Measurements from ENCODE around the gene PHKA1. TPM values are rescaled to one million over a fixed set of nuclear protein-coding genes. Genes with fewer than 3 reads are reported as not detected.
"Not testable (repeated sequence)": the region's sequence is repeated elsewhere in the genome, so short reads cannot be mapped to it uniquely, and the experiment has no call there.

PHKA1 gene
- total RNA-seq, 1 donor from 2014 or later = 6.4 TPM

- Histone ChIP-seq H3K27me3 (ENCODE audit: control insufficient read depth, insufficient read depth, low read length) (no peaks in the 10 kb centered on the region), H3K36me3 (ENCODE audit: control insufficient read depth, insufficient read depth, low read length) (no peaks in the 10 kb centered on the region), H3K4me3 (ENCODE audit: low read depth, low read length) (no peak overlapping the region)
- TF ChIP-seq CTCF (IDR thresholded peaks at IDR 0.05; ENCODE audit: insufficient read depth, low read length, poor library complexity, severe bottlenecking) = no peak
- no peak for DNase-seq (ENCODE audit: low read depth)
Observed at GRCh38 chrX:72676465-72676864, 37.6 kb downstream of the PHKA1 start.

DNA sequence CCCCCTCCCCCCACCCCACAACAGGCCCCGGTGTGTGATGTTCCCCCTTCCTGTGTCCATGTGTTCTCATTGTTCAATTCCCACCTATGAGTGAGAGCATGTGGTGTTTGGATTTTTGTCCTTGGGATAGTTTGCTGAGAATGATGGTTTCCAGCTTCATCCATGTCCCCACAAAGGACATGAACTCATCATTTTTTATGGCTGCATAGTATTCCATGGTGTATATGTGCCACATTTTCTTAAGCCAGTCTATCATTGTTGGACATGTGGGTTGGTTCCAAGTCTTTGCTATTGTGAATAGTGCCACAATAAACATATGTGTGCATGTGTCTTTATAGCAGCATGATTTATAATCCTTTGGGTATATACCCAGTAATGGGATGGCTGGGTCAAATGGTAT is 40.2 kb downstream of the PHKA1 start:
- not testable (repeated sequence) for DNase-seq (ENCODE audit: low read depth); H3K27me3 ChIP-seq (ENCODE audit: control insufficient read depth, insufficient read depth, low read length); H3K4me3 ChIP-seq (ENCODE audit: low read depth, low read length); H3K36me3 ChIP-seq (ENCODE audit: control insufficient read depth, insufficient read depth, low read length)

GRCh38 chrX:72669508-72669907 is 44.6 kb downstream of the PHKA1 start:
- H3K27me3 ChIP-seq (ENCODE audit: control insufficient read depth, insufficient read depth, low read length); H3K4me3 ChIP-seq (ENCODE audit: low read depth, low read length); H3K36me3 ChIP-seq (ENCODE audit: control insufficient read depth, insufficient read depth, low read length); DNase-seq (ENCODE audit: low read depth): not testable (repeated sequence)

DNA sequence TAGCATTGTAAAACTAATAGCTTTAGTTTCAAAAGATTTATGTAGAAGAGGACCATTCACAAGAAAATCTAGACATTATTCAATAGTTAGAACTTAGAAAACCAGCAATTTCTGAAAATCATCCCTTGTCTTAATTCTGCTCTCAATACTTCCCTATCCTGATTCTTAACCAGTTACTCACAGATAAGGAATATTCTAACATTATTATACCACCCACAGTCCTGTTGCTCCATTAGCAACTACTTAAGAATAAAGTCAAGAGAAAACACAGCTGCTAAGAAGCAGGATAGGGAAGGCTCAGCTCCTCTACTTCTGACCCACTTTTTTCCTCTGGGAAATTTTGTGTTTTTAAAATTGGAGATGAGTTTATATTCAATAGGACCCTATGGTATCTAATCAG is 47.7 kb downstream of the PHKA1 start:
- no peak overlapping the region for H3K4me3 ChIP-seq (ENCODE audit: low read depth, low read length)
- no peak for TF ChIP-seq CTCF (IDR thresholded peaks at IDR 0.05; ENCODE audit: insufficient read depth, low read length, poor library complexity, severe bottlenecking)
- H3K36me3 ChIP-seq (ENCODE audit: control insufficient read depth, insufficient read depth, low read length) = no peaks in the 10 kb centered on the region
- no peak for DNase-seq (ENCODE audit: low read depth)
- no peaks in the 10 kb centered on the region for H3K27me3 ChIP-seq (ENCODE audit: control insufficient read depth, insufficient read depth, low read length)

- no peaks in the 10 kb centered on the region for H3K27me3 ChIP-seq (ENCODE audit: control insufficient read depth, insufficient read depth, low read length)
- TF ChIP-seq CTCF (IDR thresholded peaks at IDR 0.05; ENCODE audit: insufficient read depth, low read length, poor library complexity, severe bottlenecking) = no peak
- no peak overlapping the region for H3K4me3 ChIP-seq (ENCODE audit: low read depth, low read length)
- no peak for DNase-seq (ENCODE audit: low read depth)
- no peaks in the 10 kb centered on the region for H3K36me3 ChIP-seq (ENCODE audit: control insufficient read depth, insufficient read depth, low read length)
Observed at GRCh38 chrX:72663737-72664136, 50.4 kb downstream of the PHKA1 start.

- no peak for TF ChIP-seq CTCF (IDR thresholded peaks at IDR 0.05; ENCODE audit: insufficient read depth, low read length, poor library complexity, severe bottlenecking)
- Histone ChIP-seq H3K36me3 (ENCODE audit: control insufficient read depth, insufficient read depth, low read length) (no peaks in the 10 kb centered on the region), H3K4me3 (ENCODE audit: low read depth, low read length) (no peak overlapping the region), H3K27me3 (ENCODE audit: control insufficient read depth, insufficient read depth, low read length) (no peaks in the 10 kb centered on the region)
- DNase-seq (ENCODE audit: low read depth) = no peak
Observed at GRCh38 chrX:72662020-72662747, 51.9 kb downstream of the PHKA1 start.

- no peak for DNase-seq (ENCODE audit: low read depth)
- Histone ChIP-seq H3K36me3 (ENCODE audit: control insufficient read depth, insufficient read depth, low read length) (no peaks in the 10 kb centered on the region), H3K4me3 (ENCODE audit: low read depth, low read length) (no peak overlapping the region), H3K27me3 (ENCODE audit: control insufficient read depth, insufficient read depth, low read length) (no peaks in the 10 kb centered on the region)
- TF ChIP-seq CTCF (IDR thresholded peaks at IDR 0.05; ENCODE audit: insufficient read depth, low read length, poor library complexity, severe bottlenecking) = no peak
Observed at GRCh38 chrX:72659723-72660122, 54.4 kb downstream of the PHKA1 start.

All from kidney epithelial cell (primary cell).